ENCODE results near the gene ANK3. TPM values are rescaled to one million over a fixed set of nuclear protein-coding genes. Genes with fewer than 3 reads are reported as not detected.
A peak's percentile ranks its signal among the peaks of the same experiment; 100 is the strongest.

Gene ANK3
- polyA plus RNA-seq, 1 experiment, result 0.13 TPM

DNA sequence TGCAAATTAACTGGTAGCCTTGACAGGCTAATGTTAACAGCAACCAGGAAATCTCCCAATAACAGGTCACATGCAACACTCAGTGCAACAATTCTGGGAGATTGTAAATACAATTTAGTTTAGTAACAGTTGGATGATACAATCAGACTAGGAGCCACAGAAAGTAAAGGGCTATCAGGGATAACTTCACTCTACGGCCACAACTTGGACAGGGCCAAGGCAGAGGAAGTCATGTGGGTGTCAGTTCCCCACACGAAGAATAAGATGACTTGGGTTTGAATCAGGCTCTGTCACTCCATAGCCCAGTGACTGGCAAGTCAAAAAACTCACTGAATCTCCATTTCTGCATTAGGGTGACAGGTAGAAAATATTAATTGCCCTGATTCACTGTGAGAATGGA lies 266.0 kb downstream of the ANK3 start:
- CTCF ChIA-PET, result interaction anchor here (0.8 to 2.5 kb wide), 4 partner anchors 9 to 85 kb away, joined by 3 to 14 read pairs (median 3); no protein-coding TSS in a partner anchor
- no peak overlapping the region for H3K4me3 ChIP-seq (ENCODE audit: low read depth, low read length)
- no peak for DNase-seq (ENCODE audit: low read depth)
- POLR2A ChIA-PET, result no interaction called here
- no peaks in the 10 kb centered on the region for H3K36me3 ChIP-seq (ENCODE audit: control insufficient read depth, insufficient read depth, low read length)
- TF ChIP-seq, protein P1, sequence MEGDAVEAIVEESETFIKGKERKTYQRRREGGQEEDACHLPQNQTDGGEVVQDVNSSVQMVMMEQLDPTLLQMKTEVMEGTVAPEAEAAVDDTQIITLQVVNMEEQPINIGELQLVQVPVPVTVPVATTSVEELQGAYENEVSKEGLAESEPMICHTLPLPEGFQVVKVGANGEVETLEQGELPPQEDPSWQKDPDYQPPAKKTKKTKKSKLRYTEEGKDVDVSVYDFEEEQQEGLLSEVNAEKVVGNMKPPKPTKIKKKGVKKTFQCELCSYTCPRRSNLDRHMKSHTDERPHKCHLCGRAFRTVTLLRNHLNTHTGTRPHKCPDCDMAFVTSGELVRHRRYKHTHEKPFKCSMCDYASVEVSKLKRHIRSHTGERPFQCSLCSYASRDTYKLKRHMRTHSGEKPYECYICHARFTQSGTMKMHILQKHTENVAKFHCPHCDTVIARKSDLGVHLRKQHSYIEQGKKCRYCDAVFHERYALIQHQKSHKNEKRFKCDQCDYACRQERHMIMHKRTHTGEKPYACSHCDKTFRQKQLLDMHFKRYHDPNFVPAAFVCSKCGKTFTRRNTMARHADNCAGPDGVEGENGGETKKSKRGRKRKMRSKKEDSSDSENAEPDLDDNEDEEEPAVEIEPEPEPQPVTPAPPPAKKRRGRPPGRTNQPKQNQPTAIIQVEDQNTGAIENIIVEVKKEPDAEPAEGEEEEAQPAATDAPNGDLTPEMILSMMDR (IDR thresholded peaks at IDR 0.05; ENCODE audit: insufficient read depth, low read depth, low read length), result no peak
- no peaks in the 10 kb centered on the region for H3K27me3 ChIP-seq (ENCODE audit: control insufficient read depth, insufficient read depth, low read length)

DNA sequence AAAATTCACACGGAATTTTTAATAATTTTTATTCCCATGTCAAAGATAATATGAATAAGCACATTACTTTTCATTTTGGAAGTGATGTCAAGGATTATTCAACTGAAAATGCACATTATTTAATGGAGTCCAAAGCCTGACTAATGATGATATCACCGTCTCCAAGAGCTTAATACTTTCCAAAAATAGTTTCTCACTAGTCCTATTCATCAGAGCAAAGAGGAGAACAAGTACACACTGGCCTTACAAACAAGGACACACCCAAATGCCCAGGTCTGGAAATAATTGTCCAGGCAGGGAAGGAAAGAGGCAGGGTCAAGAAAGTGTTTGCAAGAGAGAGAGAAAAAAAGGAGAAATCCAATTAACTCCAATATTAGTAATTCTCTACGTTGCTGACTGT lies 266.5 kb downstream of the ANK3 start:
- ChIA-PET POLR2A (no interaction called here), CTCF (interaction anchor here (0.8 to 2.5 kb wide), 4 partner anchors 9 to 85 kb away, joined by 3 to 14 read pairs (median 3); no protein-coding TSS in a partner anchor)
- Histone ChIP-seq H3K4me3 (ENCODE audit: low read depth, low read length) (no peak overlapping the region), H3K27me3 (ENCODE audit: control insufficient read depth, insufficient read depth, low read length) (no peaks in the 10 kb centered on the region), H3K36me3 (ENCODE audit: control insufficient read depth, insufficient read depth, low read length) (no peaks in the 10 kb centered on the region)
- peak; percentile 76 for DNase-seq (ENCODE audit: low read depth)
- TF ChIP-seq, protein P1 (IDR thresholded peaks at IDR 0.05; ENCODE audit: insufficient read depth, low read depth, low read length), result no peak

DNA sequence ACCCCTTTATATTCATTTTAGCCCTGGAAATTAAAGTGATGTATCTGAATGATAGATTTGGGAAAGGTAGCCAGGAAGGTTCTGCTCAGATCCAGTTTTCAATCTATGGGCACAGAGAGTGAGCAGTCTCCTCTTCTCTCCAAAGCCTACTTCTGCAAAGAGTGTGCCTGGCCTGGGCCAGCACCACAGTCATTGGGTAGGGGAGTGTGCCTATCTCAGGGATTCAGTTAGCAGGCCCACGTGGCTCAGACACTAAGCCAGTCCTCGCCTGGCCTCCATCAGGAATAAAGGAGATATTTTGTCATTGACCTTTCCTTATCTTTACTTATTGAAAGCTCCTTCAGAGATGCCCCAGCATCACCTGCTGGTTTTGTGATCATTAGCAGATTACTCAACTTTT lies 267.5 kb downstream of the ANK3 start:
- H3K4me3 ChIP-seq (ENCODE audit: low read depth, low read length), result no peak overlapping the region
- H3K27me3 ChIP-seq (ENCODE audit: control insufficient read depth, insufficient read depth, low read length), result no peaks in the 10 kb centered on the region
- no peak for DNase-seq (ENCODE audit: low read depth)
- TF ChIP-seq, protein P1 (IDR thresholded peaks at IDR 0.05; ENCODE audit: insufficient read depth, low read depth, low read length), result no peak
- POLR2A ChIA-PET, result no interaction called here
- H3K36me3 ChIP-seq (ENCODE audit: control insufficient read depth, insufficient read depth, low read length), result no peaks in the 10 kb centered on the region
- CTCF ChIA-PET, result interaction anchor here (0.9 kb wide), 1 partner anchor 13 kb away, joined by 3 read pairs; no protein-coding TSS in a partner anchor

DNA sequence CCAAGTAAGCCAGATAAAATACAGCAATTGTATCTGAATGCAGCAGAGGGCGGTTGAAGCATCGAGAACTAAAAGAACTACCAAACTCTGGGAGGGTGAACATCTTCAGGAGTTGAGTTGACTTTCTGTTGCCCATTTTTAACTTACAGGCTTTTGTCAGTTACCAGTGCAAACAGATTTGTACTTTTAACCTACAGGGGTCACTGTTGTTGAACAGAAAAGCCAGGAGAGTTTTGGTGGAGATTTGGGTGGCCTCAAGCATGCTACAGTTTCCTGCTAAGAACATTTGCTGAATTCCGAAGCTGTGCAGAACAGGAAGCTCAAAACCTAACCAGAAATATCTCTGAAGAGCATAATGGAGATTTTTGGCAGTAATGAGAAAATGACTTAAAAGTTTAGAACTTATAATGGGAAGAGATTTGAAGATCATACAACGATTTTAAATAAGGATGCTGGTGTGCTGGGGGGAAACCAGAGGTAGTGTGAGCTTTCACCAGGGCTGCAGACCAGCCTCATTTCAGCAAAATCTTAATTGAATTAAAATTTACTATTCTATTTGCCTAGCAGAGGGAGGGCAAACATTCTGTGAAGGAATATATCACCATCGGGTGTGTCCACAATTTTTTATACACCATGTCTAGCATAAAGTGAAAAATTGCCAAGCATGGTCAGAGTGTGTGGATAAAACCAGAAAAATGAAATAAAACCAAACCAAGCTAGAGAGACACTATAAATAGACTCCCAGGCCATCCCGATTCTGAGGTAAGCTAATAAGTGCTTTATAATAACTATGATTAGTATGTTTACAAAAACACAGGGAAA lies 274.7 kb downstream of the ANK3 start:
- Histone ChIP-seq H3K36me3 (ENCODE audit: control insufficient read depth, insufficient read depth, low read length) (no peaks in the 10 kb centered on the region), H3K27me3 (ENCODE audit: control insufficient read depth, insufficient read depth, low read length) (no peaks in the 10 kb centered on the region), H3K4me3 (ENCODE audit: low read depth, low read length) (no peak overlapping the region)
- POLR2A ChIA-PET, result interaction anchor here (0.5 kb wide), 1 partner anchor 10 kb away, joined by 3 read pairs; no protein-coding TSS in a partner anchor
- CTCF ChIA-PET, result interaction anchor here (0.6 to 4.5 kb wide), 31 partner anchors 9 to 537 kb away, joined by 3 to 102 read pairs (median 4); no protein-coding TSS in a partner anchor
- TF ChIP-seq, protein P1 (IDR thresholded peaks at IDR 0.05; ENCODE audit: insufficient read depth, low read depth, low read length), result peak; percentile 67
- peak; percentile 17 for DNase-seq (ENCODE audit: low read depth)

DNA sequence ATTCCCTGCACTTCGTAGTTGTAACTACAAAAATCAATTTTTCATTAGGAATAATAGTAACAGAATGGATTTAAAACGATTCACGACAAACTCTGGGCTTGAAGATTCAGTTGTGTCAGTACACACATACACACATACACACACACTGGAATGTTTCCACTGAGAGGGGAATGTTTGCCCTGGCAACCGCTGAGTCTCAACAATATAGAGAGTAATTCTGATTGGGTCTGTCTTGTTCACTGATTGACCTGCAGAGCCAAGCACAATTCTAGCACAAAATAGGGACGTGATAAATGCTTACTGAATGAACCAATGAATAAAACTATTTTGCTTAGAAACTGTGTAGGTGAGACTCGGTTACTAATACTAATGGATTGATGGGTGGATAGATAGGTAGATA lies 278.9 kb downstream of the ANK3 start:
- H3K27me3 ChIP-seq (ENCODE audit: control insufficient read depth, insufficient read depth, low read length), result no peaks in the 10 kb centered on the region
- no peak for DNase-seq (ENCODE audit: low read depth)
- POLR2A ChIA-PET, result no interaction called here
- CTCF ChIA-PET, result no interaction called here
- H3K4me3 ChIP-seq (ENCODE audit: low read depth, low read length), result no peak overlapping the region
- H3K36me3 ChIP-seq (ENCODE audit: control insufficient read depth, insufficient read depth, low read length), result no peaks in the 10 kb centered on the region
- TF ChIP-seq, protein P1 (IDR thresholded peaks at IDR 0.05; ENCODE audit: insufficient read depth, low read depth, low read length), result no peak

Data from BJ (cell line).